Endometrial microvascular endothelial cells (primary cell): Measurements from ENCODE around the gene SDF2. TPM values are rescaled to one million over a fixed set of nuclear protein-coding genes. Genes with fewer than 3 reads are reported as not detected.

ENCODE experiments used
- in situ Hi-C: cut with HindIII; loops from 2 replicates; pipeline ENCODE4 v1.10.0; 2017; ENCODE audit warnings: low sequenced_read_pairs, low pct_unique_long_range_greater_than_20kb; ENCODE audit errors: inconsistent ontology term
- total RNA-seq: library from RNA; depleted of rRNA; stranded (reverse); fragments of >200 nt; gene quantifications from one replicate; pipeline ENCODE4 v1.2.3, GENCODE V29; 2015; ENCODE audit errors: inconsistent ontology term

Gene SDF2
- total RNA-seq: 60.8 TPM

GRCh38 chr17:28661635-28662526, at the start of gene SDF2, which contains the start of gene SUPT6H:
TSS of gene SDF2 (minus strand) at chr17:28661906. CDS start at chr17:28661876, 30 bp downstream.
TSS of gene SUPT6H (plus strand) at chr17:28662205. CDS start at chr17:28673402, 11,197 bp downstream.
- in situ Hi-C loops: no loop called here

GRCh38 chr17:28710861-28711722, 49.4 kb upstream of the SDF2 start:
- in situ Hi-C loops: no loop called here

GRCh38 chr17:28707339-28707720, 45.6 kb upstream of the SDF2 start:
- in situ Hi-C loops: no loop called here

GRCh38 chr17:28706471-28707338, 45.0 kb upstream of the SDF2 start:
- in situ Hi-C loops: no loop called here

- in situ Hi-C loops: no loop called here
Observed at GRCh38 chr17:28705728-28706334, 44.1 kb upstream of the SDF2 start.

GRCh38 chr17:28705074-28705659, 43.5 kb upstream of the SDF2 start:
- in situ Hi-C loops: no loop called here

- in situ Hi-C loops: no loop called here
Observed at GRCh38 chr17:28704219-28704858, 42.6 kb upstream of the SDF2 start.

- in situ Hi-C loops: no loop called here
Observed at GRCh38 chr17:28703552-28704218, 42.0 kb upstream of the SDF2 start.

- in situ Hi-C loops: no loop called here
Observed at GRCh38 chr17:28702752-28703150, 41.0 kb upstream of the SDF2 start.

- in situ Hi-C loops: no loop called here
Observed at GRCh38 chr17:28702026-28702751, 40.5 kb upstream of the SDF2 start.

- in situ Hi-C loops: no loop called here
Observed at GRCh38 chr17:28700830-28701492, 39.3 kb upstream of the SDF2 start.

- in situ Hi-C loops: no loop called here
Observed at GRCh38 chr17:28700278-28700677, 38.6 kb upstream of the SDF2 start.

GRCh38 chr17:28698253-28698941, 36.7 kb upstream of the SDF2 start:
- in situ Hi-C loops: no loop called here

GRCh38 chr17:28693869-28694268, 32.2 kb upstream of the SDF2 start:
- in situ Hi-C loops: no loop called here

GRCh38 chr17:28689011-28689410, 27.3 kb upstream of the SDF2 start:
- in situ Hi-C loops: no loop called here
